HPDE6-E6E7 (cell line): ENCODE measurements around the gene JAKMIP1.
"Not testable (repeated sequence)": the region's sequence is repeated elsewhere in the genome, so short reads cannot be mapped to it uniquely, and the experiment has no call there.

ENCODE experiments used
- DNase-seq: peaks from one replicate; pipeline ENCODE4 v3.0.0; 2011; ENCODE audit warnings: missing footprints; ENCODE audit errors: extremely low spot score

JAKMIP1 gene

GRCh38 chr4:6229095-6229494, 28.7 kb upstream of the JAKMIP1 start:
- DNase-seq: no peak

GRCh38 chr4:6228158-6229067, 28.1 kb upstream of the JAKMIP1 start:
- no peak for DNase-seq

GRCh38 chr4:6227412-6228157, 27.2 kb upstream of the JAKMIP1 start:
- DNase-seq: no peak

- DNase-seq: no peak
Measured at GRCh38 chr4:6226506-6226905, 26.2 kb upstream of the JAKMIP1 start.

GRCh38 chr4:6225469-6225868, 25.1 kb upstream of the JAKMIP1 start:
- peak; percentile 9 for DNase-seq

- DNase-seq: no peak
Measured at GRCh38 chr4:6224735-6225134, 24.4 kb upstream of the JAKMIP1 start.

- no peak for DNase-seq
Measured at GRCh38 chr4:6222761-6223292, 22.5 kb upstream of the JAKMIP1 start.

GRCh38 chr4:6221851-6222760, 21.8 kb upstream of the JAKMIP1 start:
- no peak for DNase-seq

GRCh38 chr4:6221301-6221850, 21.0 kb upstream of the JAKMIP1 start:
- DNase-seq: no peak

- no peak for DNase-seq
Measured at GRCh38 chr4:6217716-6218381, 17.5 kb upstream of the JAKMIP1 start.

- DNase-seq: no peak
Measured at GRCh38 chr4:6216588-6216987, 16.2 kb upstream of the JAKMIP1 start.

- DNase-seq: no peak
Measured at GRCh38 chr4:6209921-6210320, 9.6 kb upstream of the JAKMIP1 start.

GRCh38 chr4:6209291-6209690, 8.9 kb upstream of the JAKMIP1 start:
- DNase-seq: not testable (repeated sequence)

- no peak for DNase-seq
Measured at GRCh38 chr4:6208416-6208815, 8.1 kb upstream of the JAKMIP1 start.

GRCh38 chr4:6207602-6208001, 7.3 kb upstream of the JAKMIP1 start:
- no peak for DNase-seq

- no peak for DNase-seq
Measured at GRCh38 chr4:6206771-6207290, 6.5 kb upstream of the JAKMIP1 start.

GRCh38 chr4:6205973-6206372, 5.6 kb upstream of the JAKMIP1 start:
- DNase-seq: no peak

GRCh38 chr4:6205567-6205931, 5.2 kb upstream of the JAKMIP1 start:
- DNase-seq: no peak

- DNase-seq: no peak
Measured at GRCh38 chr4:6204871-6205566, 4.7 kb upstream of the JAKMIP1 start.

GRCh38 chr4:6204098-6204497, 3.7 kb upstream of the JAKMIP1 start:
- DNase-seq: no peak
